GM21723 (cell line): ENCODE measurements around the gene MSMB.
"Not testable (repeated sequence)": the region's sequence is repeated elsewhere in the genome, so short reads cannot be mapped to it uniquely, and the experiment has no call there.

Experiments used
- ATAC-seq: cut with Tn5 transposase; IDR thresholded peaks from one replicate; pipeline ENCODE4 v1.9.1; 2021; ENCODE audit warnings: mild to moderate bottlenecking, moderate library complexity; ENCODE audit not compliant: unreplicated experiment

MSMB gene

DNA sequence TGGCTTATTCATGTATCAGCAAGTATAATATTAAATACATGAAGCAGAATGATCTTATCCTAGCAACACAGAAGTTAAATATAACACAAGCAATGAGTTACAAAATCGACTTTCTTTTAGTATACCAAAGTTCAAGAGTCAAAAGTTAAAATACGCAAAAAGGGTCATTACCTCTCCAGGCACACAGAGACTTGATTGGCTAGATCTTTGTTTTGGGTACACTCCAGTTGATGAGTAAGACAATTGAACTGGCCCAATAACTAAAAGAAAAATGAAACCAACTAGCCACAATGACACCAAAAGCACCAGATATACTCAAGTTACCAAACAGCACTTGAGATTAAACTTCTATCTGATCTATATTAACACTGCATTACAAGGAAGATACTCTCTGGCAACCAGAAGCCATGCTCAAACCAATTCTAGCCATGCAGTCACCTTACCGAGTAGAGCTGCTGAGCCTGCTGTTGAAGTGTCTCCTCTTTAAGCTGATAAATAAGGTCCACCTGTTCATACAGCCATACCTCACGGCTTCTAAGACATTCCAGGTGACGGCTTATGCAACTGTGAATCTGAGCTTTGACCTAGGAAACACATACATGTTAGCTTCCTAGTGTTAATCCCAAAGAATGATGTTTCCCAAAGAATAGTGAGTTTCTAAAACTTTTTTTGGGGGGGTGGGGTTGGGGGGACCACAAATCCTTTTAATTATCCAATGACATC is 31.2 kb downstream of the MSMB start:
- ATAC-seq: no peak

GRCh38 chr10:46014206-46014605 is 31.9 kb downstream of the MSMB start:
- no peak for ATAC-seq

DNA sequence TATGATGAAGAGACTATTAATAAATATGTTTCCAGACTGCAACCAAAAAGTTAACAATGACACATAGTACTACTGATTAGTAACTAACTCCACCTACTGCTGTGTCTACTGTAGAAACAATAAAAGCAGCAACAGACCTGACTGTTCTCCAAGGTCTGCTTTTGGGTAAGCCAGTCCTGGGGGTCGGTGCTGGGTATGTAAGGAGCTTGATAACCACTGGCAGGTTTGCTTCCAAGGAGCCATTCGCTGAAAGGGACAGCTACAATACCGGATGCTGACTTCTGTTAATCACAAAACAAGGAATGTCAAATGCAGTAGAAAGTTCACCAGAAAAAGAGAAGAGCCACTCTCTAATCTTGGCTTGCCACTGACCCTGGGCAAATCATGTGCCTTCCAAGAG is 33.3 kb downstream of the MSMB start:
- ATAC-seq: no peak

DNA sequence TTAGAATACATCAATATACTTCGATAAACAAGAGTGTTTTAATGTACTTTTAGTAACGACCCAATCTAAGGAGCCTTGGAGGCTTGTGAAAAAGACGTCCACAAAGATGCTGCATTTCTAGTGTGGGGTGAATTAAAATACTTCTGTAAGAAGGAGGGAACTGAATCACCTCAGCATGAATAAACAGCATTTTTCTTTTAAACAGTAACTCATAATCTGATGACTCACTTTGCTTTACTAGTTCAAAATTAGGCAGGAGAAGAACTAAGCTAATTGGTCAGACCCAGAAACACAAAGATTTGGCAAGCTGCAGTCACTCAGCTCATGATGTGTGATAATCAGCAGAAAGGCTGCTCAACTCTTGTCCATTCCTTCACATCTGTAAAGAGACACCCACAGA is 39.9 kb downstream of the MSMB start:
- ATAC-seq: no peak

DNA sequence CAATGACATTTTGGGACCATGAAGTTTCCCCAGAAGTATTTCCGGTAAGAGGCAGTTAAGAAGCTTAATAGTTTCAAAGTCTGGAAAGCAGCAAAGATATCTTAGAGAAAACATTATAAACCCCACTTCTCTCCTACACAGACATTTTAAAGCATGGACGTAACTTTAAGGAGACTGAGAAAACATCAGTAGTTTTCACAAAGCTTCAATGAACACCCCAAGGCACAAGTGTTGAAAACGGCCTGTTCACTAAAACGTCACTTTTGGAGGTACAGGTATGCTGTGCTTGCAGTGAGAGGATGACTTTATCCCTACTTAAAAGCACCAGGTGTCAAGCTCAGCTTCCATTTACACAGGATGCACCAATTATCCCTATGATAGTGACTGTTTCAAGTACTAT is 40.7 kb downstream of the MSMB start:
- ATAC-seq: no peak

GRCh38 chr10:46004963-46005362 is 41.1 kb downstream of the MSMB start:
- no peak for ATAC-seq

DNA sequence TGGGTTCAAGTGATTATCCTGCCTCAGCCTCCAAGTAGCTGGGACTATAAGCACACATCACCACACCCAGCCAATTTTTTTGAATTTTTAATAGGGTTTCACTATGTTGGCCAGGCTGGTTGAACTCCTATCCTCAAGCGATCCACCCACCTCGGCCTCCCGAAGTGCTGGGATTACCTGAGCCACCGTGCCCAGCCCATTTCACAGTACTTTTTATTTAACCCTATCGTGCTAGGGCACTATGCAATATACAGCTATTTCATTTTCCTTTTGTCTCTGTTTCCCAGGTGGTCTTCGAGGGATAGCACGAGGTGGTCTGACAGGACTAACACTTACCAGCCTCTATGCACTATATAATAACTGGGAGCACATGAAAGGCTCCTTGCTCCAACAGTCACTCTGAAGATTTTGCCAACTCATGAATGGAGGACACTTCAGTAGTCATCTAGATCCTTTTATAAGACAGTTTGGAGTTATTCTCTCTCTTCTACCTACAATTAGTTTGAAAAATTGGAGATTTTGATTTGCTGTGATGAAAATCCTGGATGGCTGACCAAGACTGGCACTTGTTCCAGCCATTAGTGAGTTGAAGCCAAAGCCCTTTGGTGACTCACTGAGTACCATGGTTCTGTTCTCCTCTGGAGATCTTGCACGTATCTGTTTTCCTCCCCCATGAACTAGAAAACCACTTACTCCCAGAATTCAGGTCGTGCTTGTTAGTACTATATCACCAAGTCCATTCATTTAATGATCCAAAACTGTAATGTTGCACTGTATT is 43.0 kb downstream of the MSMB start:
- no peak for ATAC-seq

GRCh38 chr10:46002189-46002687 is 43.8 kb downstream of the MSMB start:
- ATAC-seq: not testable (repeated sequence)

DNA sequence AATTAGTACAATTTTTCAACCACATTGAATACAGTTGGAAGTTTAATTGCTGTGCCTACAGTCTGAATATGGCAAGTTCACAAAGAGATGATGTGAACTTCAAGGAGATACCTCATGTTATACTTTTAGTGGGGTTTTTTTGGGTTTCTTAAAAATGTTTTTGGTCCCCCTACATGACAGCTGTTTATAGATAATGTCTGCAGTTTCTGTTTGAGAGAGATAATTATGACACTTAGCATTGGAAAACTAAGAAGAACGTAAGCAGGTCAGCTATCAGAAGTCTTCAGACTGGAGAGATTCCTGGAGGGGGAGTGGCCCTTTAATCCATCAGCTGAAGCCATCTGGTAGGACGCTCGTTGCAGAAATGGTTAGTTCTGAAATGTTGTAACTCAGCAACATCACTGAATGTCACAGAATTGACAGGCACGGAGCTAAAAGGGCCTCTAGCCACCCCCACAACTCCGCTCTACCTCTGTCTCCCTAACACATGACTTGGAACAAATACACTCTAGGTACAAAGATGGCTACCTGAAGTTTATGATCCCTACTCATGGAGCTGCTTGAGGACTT is 44.8 kb downstream of the MSMB start:
- ATAC-seq: no peak

DNA sequence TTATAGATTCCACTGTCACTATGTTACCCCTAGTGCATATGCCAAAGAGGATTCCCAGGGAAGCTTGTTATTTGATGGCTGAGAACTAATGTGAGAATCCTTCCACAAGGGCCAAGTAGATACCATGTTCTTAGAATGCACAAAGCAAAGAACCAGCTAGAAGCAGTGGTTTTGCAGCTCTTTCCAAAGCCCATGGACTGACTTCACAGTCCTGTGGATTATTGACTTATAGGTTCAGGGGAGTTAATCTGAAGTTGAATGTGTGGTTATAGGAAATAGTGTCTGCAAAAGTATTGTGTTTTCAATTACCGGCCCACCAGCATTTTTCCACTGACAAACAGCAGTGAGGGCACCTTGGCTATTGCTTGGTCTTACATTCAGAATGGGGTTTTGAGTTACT is 45.5 kb downstream of the MSMB start:
- no peak for ATAC-seq

DNA sequence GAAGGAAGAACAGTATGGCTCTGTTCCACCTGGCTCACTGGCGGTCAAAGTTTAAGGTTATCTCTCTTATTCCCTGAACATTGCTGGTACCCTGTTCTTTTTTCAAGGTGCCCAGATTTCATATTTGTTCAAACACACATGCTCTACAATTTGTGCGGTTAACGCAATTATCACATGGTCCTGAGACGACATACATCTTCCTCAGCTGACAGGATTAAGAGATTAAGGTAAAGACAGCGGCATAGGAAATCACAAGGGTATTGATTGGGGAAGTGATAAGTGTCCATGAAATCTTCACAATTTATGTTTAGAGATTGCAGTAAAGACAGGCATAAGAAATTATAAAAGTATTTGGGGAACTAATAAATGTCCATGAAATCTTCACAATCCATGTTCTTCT is 46.1 kb downstream of the MSMB start:
- not testable (repeated sequence) for ATAC-seq

- ATAC-seq: no peak
Measured at GRCh38 chr10:45997994-45998763, 47.9 kb downstream of the MSMB start.

DNA sequence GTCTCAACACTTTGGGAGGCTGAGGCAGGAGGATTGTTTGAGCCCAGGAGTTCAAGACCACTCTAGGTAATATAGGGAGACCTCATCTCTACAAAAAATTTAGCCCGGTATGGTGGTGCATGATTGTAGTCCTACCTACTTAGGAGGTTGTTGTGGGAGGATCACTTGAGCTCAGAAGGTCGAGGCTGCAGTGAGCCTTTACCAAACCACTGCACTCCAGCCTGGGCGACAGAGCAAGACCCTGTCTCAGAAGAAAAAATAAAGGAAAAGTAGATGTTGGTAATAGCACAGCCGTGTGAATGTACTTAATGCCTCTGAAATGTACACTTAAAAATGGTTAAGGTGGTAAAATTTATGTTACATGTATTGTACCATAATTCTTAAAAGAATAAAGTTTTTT is 48.5 kb downstream of the MSMB start:
- ATAC-seq: no peak

DNA sequence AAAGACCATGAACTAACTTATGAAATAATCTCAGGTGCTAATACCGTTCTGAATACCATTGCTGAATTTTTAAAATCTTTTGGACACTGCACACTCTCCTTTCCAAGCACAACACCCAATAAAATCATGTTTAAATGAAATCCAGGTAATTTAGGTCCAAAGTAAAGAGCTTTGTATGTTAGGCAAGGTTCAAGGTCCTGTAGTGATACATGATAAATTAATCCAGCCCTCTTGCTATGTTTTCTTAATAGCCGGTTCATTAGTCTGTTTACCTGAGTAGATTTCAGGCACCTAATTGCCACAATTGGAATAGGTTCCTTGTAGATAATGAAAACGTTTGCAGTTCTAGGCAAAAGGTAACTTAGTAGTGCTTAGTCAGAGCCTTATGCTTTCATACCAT is 60.5 kb downstream of the MSMB start:
- ATAC-seq: not testable (repeated sequence)

DNA sequence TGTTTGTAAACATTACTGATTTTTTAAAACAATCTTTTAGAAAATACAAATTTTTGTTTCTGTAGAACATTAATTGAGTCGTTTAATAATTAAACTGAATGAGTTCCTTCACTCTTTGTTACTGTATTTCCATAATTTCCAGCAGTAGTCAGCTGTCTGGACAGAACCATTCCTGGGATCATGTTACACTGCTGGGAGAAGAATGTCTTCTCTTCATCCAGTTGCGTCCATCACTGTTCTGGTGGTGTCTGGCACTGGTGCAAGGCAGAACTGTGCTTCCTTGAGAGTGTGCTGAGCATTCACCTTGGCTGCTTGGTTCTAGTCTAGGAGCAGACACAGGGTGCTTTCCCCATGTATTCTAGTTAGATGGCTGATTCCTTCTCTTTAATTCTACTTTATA is 61.6 kb downstream of the MSMB start:
- not testable (repeated sequence) for ATAC-seq

- ATAC-seq: not testable (repeated sequence)
Measured at GRCh38 chr10:45983538-45984186, 62.4 kb downstream of the MSMB start.
